ENCODE results near the gene APBB2.

APBB2 gene

GRCh38 chr4:41009411-41009810 is 204.9 kb downstream of the APBB2 start:
- no peak overlapping the region for H3K18ac ChIP-seq (ENCODE audit: low read length)
- no peak overlapping the region for H2AFZ ChIP-seq (ENCODE audit: insufficient read depth, low read length, poor library complexity)
- H4K12ac ChIP-seq (ENCODE audit: low read depth, low read length), result no peak overlapping the region
- DNase-seq, result no peak
- H4K91ac ChIP-seq (ENCODE audit: low read depth, low read length), result no peak overlapping the region
- H4K8ac ChIP-seq (ENCODE audit: low read depth, low read length), result no peak overlapping the region
- H3K4me3 ChIP-seq (ENCODE audit: low read depth, low read length), result no peak overlapping the region
- H2AK5ac ChIP-seq (ENCODE audit: low read length), result no peak overlapping the region
- H2BK12ac ChIP-seq (ENCODE audit: low read length), result no peak overlapping the region
- no peak overlapping the region for H2BK120ac ChIP-seq (ENCODE audit: insufficient read depth, low read length, poor library complexity)
- no peak overlapping the region for H3K4ac ChIP-seq (ENCODE audit: low read depth, low read length)
- no peaks in the 10 kb centered on the region for H3K27me3 ChIP-seq (ENCODE audit: insufficient read depth, low read length)
- H3K36me3 ChIP-seq (ENCODE audit: control insufficient read depth in 1 of 2, insufficient read depth in 2 of 2, low read length in 2 of 2), result peaks cover 7 to 13% of the 10 kb centered on the region in 2 experiments
- H3K14ac ChIP-seq (ENCODE audit: low read length), result no peak overlapping the region
- whole genome bisulfite sequencing (ENCODE audit: extremely low coverage, insufficient coverage, insufficient read length), result no CpG with 5 or more reads among the region's 3 CpGs
- H3K79me1 ChIP-seq (ENCODE audit: low read length), result peaks cover 3% of the 10 kb centered on the region
- H3K79me2 ChIP-seq (ENCODE audit: control insufficient read depth, insufficient read depth, low read length, poor library complexity), result no peaks in the 10 kb centered on the region
- peaks cover 4 to 6% of the 10 kb centered on the region in 2 experiments for H3K4me1 ChIP-seq (ENCODE audit: control insufficient read depth in 1 of 2, insufficient read depth in 2 of 2, low read length in 2 of 2)
- no peak overlapping the region for H3K9ac ChIP-seq (ENCODE audit: low read length)
- no peak overlapping the region for H3K4me2 ChIP-seq (ENCODE audit: low read length)
- H3K27ac ChIP-seq (ENCODE audit: low read depth, low read length), result no peak overlapping the region
- no peak overlapping the region for H2BK5ac ChIP-seq (ENCODE audit: low read depth, low read length, poor library complexity)
- no peak overlapping the region for H3K23ac ChIP-seq (ENCODE audit: low read length)
- H3K9me3 ChIP-seq (ENCODE audit: insufficient read depth, low read depth, low read length), result no peaks in the 10 kb centered on the region

GRCh38 chr4:41006141-41006540 is 208.2 kb downstream of the APBB2 start:
- Histone ChIP-seq H3K14ac (ENCODE audit: low read length) (no peak overlapping the region), H3K23ac (ENCODE audit: low read length) (no peak overlapping the region), H3K79me2 (ENCODE audit: control insufficient read depth, insufficient read depth, low read length, poor library complexity) (no peaks in the 10 kb centered on the region), H3K36me3 (ENCODE audit: control insufficient read depth in 1 of 2, insufficient read depth in 2 of 2, low read length in 2 of 2) (peaks cover 0 to 1% of the 10 kb centered on the region in 2 experiments), H3K18ac (ENCODE audit: low read length) (no peak overlapping the region), H2AFZ (ENCODE audit: insufficient read depth, low read length, poor library complexity) (no peak overlapping the region), H3K27me3 (ENCODE audit: insufficient read depth, low read length) (no peaks in the 10 kb centered on the region), H2AK5ac (ENCODE audit: low read length) (no peak overlapping the region), H2BK12ac (ENCODE audit: low read length) (no peak overlapping the region), H3K4me3 (ENCODE audit: low read depth, low read length) (no peak overlapping the region), H3K9ac (ENCODE audit: low read length) (no peak overlapping the region), H3K4me2 (ENCODE audit: low read length) (no peak overlapping the region), H3K4ac (ENCODE audit: low read depth, low read length) (no peak overlapping the region), H4K91ac (ENCODE audit: low read depth, low read length) (no peak overlapping the region), H4K12ac (ENCODE audit: low read depth, low read length) (no peak overlapping the region), H4K8ac (ENCODE audit: low read depth, low read length) (no peak overlapping the region), H3K9me3 (ENCODE audit: insufficient read depth, low read depth, low read length) (no peaks in the 10 kb centered on the region), H3K79me1 (ENCODE audit: low read length) (no peaks in the 10 kb centered on the region), H2BK5ac (ENCODE audit: low read depth, low read length, poor library complexity) (no peak overlapping the region), H3K4me1 (ENCODE audit: control insufficient read depth in 1 of 2, insufficient read depth in 2 of 2, low read length in 2 of 2) (no peaks in the 10 kb centered on the region), H3K27ac (ENCODE audit: low read depth, low read length) (no peak overlapping the region), H2BK120ac (ENCODE audit: insufficient read depth, low read length, poor library complexity) (no peak overlapping the region)
- no CpG with 5 or more reads among the region's 4 CpGs for WGBS (ENCODE audit: extremely low coverage, insufficient coverage, insufficient read length)
- DNase-seq, result no peak

GRCh38 chr4:41002309-41002708 is 212.0 kb downstream of the APBB2 start:
- H3K27me3 ChIP-seq (ENCODE audit: insufficient read depth, low read length), result no peaks in the 10 kb centered on the region
- no peak overlapping the region for H3K4ac ChIP-seq (ENCODE audit: low read depth, low read length)
- H4K91ac ChIP-seq (ENCODE audit: low read depth, low read length), result no peak overlapping the region
- H3K9me3 ChIP-seq (ENCODE audit: insufficient read depth, low read depth, low read length), result no peaks in the 10 kb centered on the region
- DNase-seq, result no peak
- no peak overlapping the region for H2AK5ac ChIP-seq (ENCODE audit: low read length)
- H3K79me1 ChIP-seq (ENCODE audit: low read length), result no peaks in the 10 kb centered on the region
- H2BK5ac ChIP-seq (ENCODE audit: low read depth, low read length, poor library complexity), result no peak overlapping the region
- H2BK120ac ChIP-seq (ENCODE audit: insufficient read depth, low read length, poor library complexity), result no peak overlapping the region
- no peak overlapping the region for H2AFZ ChIP-seq (ENCODE audit: insufficient read depth, low read length, poor library complexity)
- H3K4me3 ChIP-seq (ENCODE audit: low read depth, low read length), result no peak overlapping the region
- peaks cover 0 to 1% of the 10 kb centered on the region in 2 experiments for H3K36me3 ChIP-seq (ENCODE audit: control insufficient read depth in 1 of 2, insufficient read depth in 2 of 2, low read length in 2 of 2)
- no peak overlapping the region for H3K27ac ChIP-seq (ENCODE audit: low read depth, low read length)
- no peak overlapping the region for H4K8ac ChIP-seq (ENCODE audit: low read depth, low read length)
- H3K18ac ChIP-seq (ENCODE audit: low read length), result no peak overlapping the region
- H4K12ac ChIP-seq (ENCODE audit: low read depth, low read length), result no peak overlapping the region
- H3K79me2 ChIP-seq (ENCODE audit: control insufficient read depth, insufficient read depth, low read length, poor library complexity), result no peaks in the 10 kb centered on the region
- H2BK12ac ChIP-seq (ENCODE audit: low read length), result no peak overlapping the region
- H3K4me2 ChIP-seq (ENCODE audit: low read length), result no peak overlapping the region
- no CpG with 5 or more reads among the region's 2 CpGs for WGBS (ENCODE audit: extremely low coverage, insufficient coverage, insufficient read length)
- no peak overlapping the region for H3K14ac ChIP-seq (ENCODE audit: low read length)
- no peak overlapping the region for H3K9ac ChIP-seq (ENCODE audit: low read length)
- no peak overlapping the region for H3K23ac ChIP-seq (ENCODE audit: low read length)
- peaks cover 1 to 3% of the 10 kb centered on the region in 2 experiments for H3K4me1 ChIP-seq (ENCODE audit: control insufficient read depth in 1 of 2, insufficient read depth in 2 of 2, low read length in 2 of 2)

- Histone ChIP-seq H2AFZ (ENCODE audit: insufficient read depth, low read length, poor library complexity) (no peak overlapping the region), H2BK12ac (ENCODE audit: low read length) (no peak overlapping the region), H2BK120ac (ENCODE audit: insufficient read depth, low read length, poor library complexity) (no peak overlapping the region), H3K23ac (ENCODE audit: low read length) (no peak overlapping the region), H3K79me1 (ENCODE audit: low read length) (no peaks in the 10 kb centered on the region), H3K9me3 (ENCODE audit: insufficient read depth, low read depth, low read length) (no peaks in the 10 kb centered on the region), H2AK5ac (ENCODE audit: low read length) (no peak overlapping the region), H3K27ac (ENCODE audit: low read depth, low read length) (no peak overlapping the region), H3K27me3 (ENCODE audit: insufficient read depth, low read length) (no peaks in the 10 kb centered on the region), H4K12ac (ENCODE audit: low read depth, low read length) (no peak overlapping the region), H3K36me3 (ENCODE audit: control insufficient read depth in 1 of 2, insufficient read depth in 2 of 2, low read length in 2 of 2) (no peaks in the 10 kb centered on the region), H3K4me1 (ENCODE audit: control insufficient read depth in 1 of 2, insufficient read depth in 2 of 2, low read length in 2 of 2) (peaks cover 1 to 3% of the 10 kb centered on the region in 2 experiments), H3K4ac (ENCODE audit: low read depth, low read length) (no peak overlapping the region), H2BK5ac (ENCODE audit: low read depth, low read length, poor library complexity) (no peak overlapping the region), H3K18ac (ENCODE audit: low read length) (no peak overlapping the region), H3K14ac (ENCODE audit: low read length) (no peak overlapping the region), H3K4me3 (ENCODE audit: low read depth, low read length) (no peak overlapping the region), H3K79me2 (ENCODE audit: control insufficient read depth, insufficient read depth, low read length, poor library complexity) (no peaks in the 10 kb centered on the region), H4K91ac (ENCODE audit: low read depth, low read length) (no peak overlapping the region), H4K8ac (ENCODE audit: low read depth, low read length) (no peak overlapping the region), H3K4me2 (ENCODE audit: low read length) (no peak overlapping the region), H3K9ac (ENCODE audit: low read length) (no peak overlapping the region)
- DNase-seq, result no peak
- no CpG with 5 or more reads among the region's 1 CpG for WGBS (ENCODE audit: extremely low coverage, insufficient coverage, insufficient read length)
These were observed 214.0 kb downstream of the APBB2 start for GRCh38 chr4:41000356-41000755.
